NCI-H748 (cell line): ENCODE results near the gene PRXL2A.

Experiments
- DNase-seq: peaks from one replicate; lab custom pipeline; 2025; ENCODE audit not compliant: unreplicated experiment; lab: John Stamatoyannopoulos, UW

PRXL2A gene

GRCh38 chr10:80460399-80461207, 52.3 kb downstream of the PRXL2A start:
- peak; percentile 89 for DNase-seq

- no peak for DNase-seq
Observed at GRCh38 chr10:80461208-80462183, 53.1 kb downstream of the PRXL2A start.

- no peak for DNase-seq
Observed at GRCh38 chr10:80462299-80462980, 54.1 kb downstream of the PRXL2A start.

- DNase-seq = peak; percentile 11
Observed at GRCh38 chr10:80462981-80463741, 54.8 kb downstream of the PRXL2A start.

GRCh38 chr10:80463868-80464267, 55.5 kb downstream of the PRXL2A start:
- no peak for DNase-seq

GRCh38 chr10:80464557-80465450, 56.5 kb downstream of the PRXL2A start:
- DNase-seq = peak; percentile 9

GRCh38 chr10:80465451-80465835, 57.1 kb downstream of the PRXL2A start:
- DNase-seq = no peak

- no peak for DNase-seq
Observed at GRCh38 chr10:80465839-80466590, 57.7 kb downstream of the PRXL2A start.

- DNase-seq = no peak
Observed at GRCh38 chr10:80466724-80467326, 58.5 kb downstream of the PRXL2A start.

GRCh38 chr10:80468002-80468401, 59.7 kb downstream of the PRXL2A start:
- peak; percentile 39 for DNase-seq

GRCh38 chr10:80468806-80469421, 60.6 kb downstream of the PRXL2A start:
- DNase-seq = peak; percentile 39

- no peak for DNase-seq
Observed at GRCh38 chr10:80470266-80470665, 61.9 kb downstream of the PRXL2A start.

GRCh38 chr10:80471001-80471400, 62.6 kb downstream of the PRXL2A start:
- DNase-seq = no peak

GRCh38 chr10:80471715-80472233, 63.4 kb downstream of the PRXL2A start:
- peak; percentile 37 for DNase-seq

- no peak for DNase-seq
Observed at GRCh38 chr10:80472234-80473095, 64.1 kb downstream of the PRXL2A start.

- no peak for DNase-seq
Observed at GRCh38 chr10:80473096-80473657, 64.8 kb downstream of the PRXL2A start.
